Fibroblast of lung (primary cell): ENCODE results near the gene TBC1D19.

Experiments
- CTCF ChIP-seq, 2 donors: IDR thresholded peaks in 1 of 2; conservative IDR thresholded peaks in 1 of 2; 1 replicate in 1 of 2; 2 replicates in 1 of 2; pipeline ENCODE4 v1.5.1; 2011 to 2012; ENCODE audit warnings: low read length in 2 of 2, control low read depth in 1 of 2, inconsistent platforms in 1 of 2, low read depth in 1 of 2, mild to moderate bottlenecking in 1 of 2
- EZH2 ChIP-seq: IDR thresholded peaks from 2 replicates; pipeline ENCODE4 v1.5.1; 2012; ENCODE audit warnings: low read length, control low read depth, mild to moderate bottlenecking; ENCODE audit errors: missing control alignments

GRCh38 chr4:26542991-26543390, 40.9 kb upstream of the TBC1D19 start:
- TF ChIP-seq CTCF (conservative IDR thresholded peaks at IDR 0.05 in 1 of 2, IDR thresholded peaks at IDR 0.05 in 1 of 2; ENCODE audit: low read depth in 1 of 2, low read length in 2 of 2) (no peak), EZH2 (no peak)
